ENCODE measurements around the gene SP3.
A peak's percentile ranks its signal among the peaks of the same experiment; 100 is the strongest.

- peak; percentile 64 to 72 for TF ChIP-seq POLR2A (IDR thresholded peaks at IDR 0.05)
- no peak for TF ChIP-seq POLR2AphosphoS5 (IDR thresholded peaks at IDR 0.05)
Measured at GRCh38 chr2:173963817-173964564, 1.2 kb downstream of the SP3 start.

Data from gastroesophageal sphincter (tissue), 2 donors.